GM12801 (cell line): ENCODE results near the gene LARGE1.

Experiments used
- CTCF ChIP-seq: IDR thresholded peaks from one replicate; pipeline ENCODE4 v1.5.1; 2011; ENCODE audit warnings: control low read depth; ENCODE audit not compliant: insufficient read length; ENCODE audit errors: extremely low read depth

The LARGE1 gene

GRCh38 chr22:33271390-33272161 lies 648.7 kb downstream of the LARGE1 start:
- TF ChIP-seq CTCF: no peak

- no peak for TF ChIP-seq CTCF
Measured at GRCh38 chr22:33270596-33270995, 649.7 kb downstream of the LARGE1 start.

- no peak for TF ChIP-seq CTCF
Measured at GRCh38 chr22:33261699-33262098, 658.6 kb downstream of the LARGE1 start.

GRCh38 chr22:33260498-33260897 lies 659.8 kb downstream of the LARGE1 start:
- TF ChIP-seq CTCF: no peak

GRCh38 chr22:33255791-33256190 lies 664.5 kb downstream of the LARGE1 start:
- TF ChIP-seq CTCF: no peak

GRCh38 chr22:33248948-33249347 lies 671.3 kb downstream of the LARGE1 start:
- no peak for TF ChIP-seq CTCF

- no peak for TF ChIP-seq CTCF
Measured at GRCh38 chr22:33247758-33248157, 672.5 kb downstream of the LARGE1 start.
